GM19035 (cell line): ENCODE results near the gene AKAP11.

Source experiments
- ATAC-seq: cut with Tn5 transposase; IDR thresholded peaks from one replicate; pipeline ENCODE4 v1.9.1; 2021; ENCODE audit not compliant: unreplicated experiment

AKAP11 gene

GRCh38 chr13:42271337-42272114 is 426 bp upstream of the AKAP11 start:
- peak; percentile 79 for ATAC-seq

GRCh38 chr13:42272804-42273175 is 838 bp downstream of the AKAP11 start:
- ATAC-seq: no peak

- ATAC-seq: no peak
These were observed 2.6 kb downstream of the AKAP11 start for GRCh38 chr13:42274386-42275097.

GRCh38 chr13:42275098-42275471 is 3.1 kb downstream of the AKAP11 start:
- peak; percentile 26 for ATAC-seq

- ATAC-seq: no peak
These were observed 3.6 kb downstream of the AKAP11 start for GRCh38 chr13:42275506-42275905.

- ATAC-seq: no peak
These were observed 4.7 kb downstream of the AKAP11 start for GRCh38 chr13:42276683-42277082.

GRCh38 chr13:42277618-42278276 is 5.8 kb downstream of the AKAP11 start:
- no peak for ATAC-seq

GRCh38 chr13:42279080-42279479 is 7.1 kb downstream of the AKAP11 start:
- no peak for ATAC-seq

- no peak for ATAC-seq
These were observed 8.0 kb downstream of the AKAP11 start for GRCh38 chr13:42279986-42280385.

- ATAC-seq: no peak
These were observed 8.6 kb downstream of the AKAP11 start for GRCh38 chr13:42280537-42280936.

GRCh38 chr13:42283574-42283973 is 11.6 kb downstream of the AKAP11 start:
- no peak for ATAC-seq

- no peak for ATAC-seq
These were observed 12.1 kb downstream of the AKAP11 start for GRCh38 chr13:42284068-42284467.

GRCh38 chr13:42298392-42298791 is 26.4 kb downstream of the AKAP11 start:
- ATAC-seq: no peak

- ATAC-seq: no peak
These were observed 33.6 kb downstream of the AKAP11 start for GRCh38 chr13:42305503-42305902.

GRCh38 chr13:42307461-42307860 is 35.5 kb downstream of the AKAP11 start:
- ATAC-seq: no peak

- no peak for ATAC-seq
These were observed 41.0 kb downstream of the AKAP11 start for GRCh38 chr13:42312817-42313431.

GRCh38 chr13:42318570-42318969 is 46.6 kb downstream of the AKAP11 start:
- no peak for ATAC-seq

- ATAC-seq: no peak
These were observed 48.4 kb downstream of the AKAP11 start for GRCh38 chr13:42320375-42320787.

- no peak for ATAC-seq
These were observed 50.9 kb downstream of the AKAP11 start for GRCh38 chr13:42322806-42323205.

GRCh38 chr13:42324704-42325103 is 52.8 kb downstream of the AKAP11 start:
- ATAC-seq: no peak

GRCh38 chr13:42327725-42328124 is 55.8 kb downstream of the AKAP11 start:
- ATAC-seq: no peak

- ATAC-seq: no peak
These were observed 56.7 kb downstream of the AKAP11 start for GRCh38 chr13:42328672-42329071.
